ENCODE measurements around the gene SCAMP1. TPM values are rescaled to one million over a fixed set of nuclear protein-coding genes. Genes with fewer than 3 reads are reported as not detected.

SCAMP1 gene
- total and polyA plus RNA-seq, 2 of the 13 experiments (the other 11 are each of a cell fraction or from before 2014, with no cell fraction given), result 18.2 to 33.7 TPM

DNA sequence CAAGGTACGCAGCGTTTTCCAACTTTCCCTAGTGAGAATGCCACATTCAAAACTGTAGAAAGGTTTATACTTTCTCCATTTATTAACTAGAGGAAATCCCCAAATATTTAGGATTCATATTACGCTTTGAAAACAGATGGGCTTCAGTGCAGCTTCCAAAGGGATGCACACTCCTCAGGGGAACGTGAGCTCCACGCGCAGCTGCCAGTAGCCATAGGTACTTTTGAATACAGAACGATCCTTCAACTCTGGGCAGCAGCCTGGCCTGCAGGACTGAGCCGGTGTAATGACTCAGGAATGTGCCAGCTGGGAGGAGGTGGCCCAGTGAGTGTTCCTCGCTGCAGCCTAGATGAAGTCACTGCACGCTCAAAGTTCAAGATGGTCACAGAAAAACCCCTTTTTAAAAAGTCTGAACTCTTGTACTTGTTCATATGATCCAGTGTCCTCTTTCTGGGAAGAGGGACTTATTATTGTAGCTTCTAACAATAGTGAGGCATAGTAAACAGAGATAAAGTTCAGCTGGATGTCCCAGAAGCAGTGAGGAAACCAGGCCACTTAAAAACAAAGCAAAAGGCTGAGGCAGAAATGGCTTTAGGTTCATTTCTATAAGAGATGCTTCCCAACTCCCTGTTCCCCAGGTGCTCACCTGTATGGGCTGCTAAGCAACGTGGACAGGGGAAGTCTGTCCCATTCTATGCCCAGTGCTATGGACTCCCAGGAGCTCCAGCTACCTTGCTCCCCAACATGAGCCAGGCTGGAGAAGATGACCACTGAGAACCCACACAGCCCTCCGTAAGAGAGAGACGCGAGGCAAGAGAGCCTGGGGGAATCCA, 158.2 kb downstream of the SCAMP1 start (continued):
- TF ChIP-seq, protein P1, sequence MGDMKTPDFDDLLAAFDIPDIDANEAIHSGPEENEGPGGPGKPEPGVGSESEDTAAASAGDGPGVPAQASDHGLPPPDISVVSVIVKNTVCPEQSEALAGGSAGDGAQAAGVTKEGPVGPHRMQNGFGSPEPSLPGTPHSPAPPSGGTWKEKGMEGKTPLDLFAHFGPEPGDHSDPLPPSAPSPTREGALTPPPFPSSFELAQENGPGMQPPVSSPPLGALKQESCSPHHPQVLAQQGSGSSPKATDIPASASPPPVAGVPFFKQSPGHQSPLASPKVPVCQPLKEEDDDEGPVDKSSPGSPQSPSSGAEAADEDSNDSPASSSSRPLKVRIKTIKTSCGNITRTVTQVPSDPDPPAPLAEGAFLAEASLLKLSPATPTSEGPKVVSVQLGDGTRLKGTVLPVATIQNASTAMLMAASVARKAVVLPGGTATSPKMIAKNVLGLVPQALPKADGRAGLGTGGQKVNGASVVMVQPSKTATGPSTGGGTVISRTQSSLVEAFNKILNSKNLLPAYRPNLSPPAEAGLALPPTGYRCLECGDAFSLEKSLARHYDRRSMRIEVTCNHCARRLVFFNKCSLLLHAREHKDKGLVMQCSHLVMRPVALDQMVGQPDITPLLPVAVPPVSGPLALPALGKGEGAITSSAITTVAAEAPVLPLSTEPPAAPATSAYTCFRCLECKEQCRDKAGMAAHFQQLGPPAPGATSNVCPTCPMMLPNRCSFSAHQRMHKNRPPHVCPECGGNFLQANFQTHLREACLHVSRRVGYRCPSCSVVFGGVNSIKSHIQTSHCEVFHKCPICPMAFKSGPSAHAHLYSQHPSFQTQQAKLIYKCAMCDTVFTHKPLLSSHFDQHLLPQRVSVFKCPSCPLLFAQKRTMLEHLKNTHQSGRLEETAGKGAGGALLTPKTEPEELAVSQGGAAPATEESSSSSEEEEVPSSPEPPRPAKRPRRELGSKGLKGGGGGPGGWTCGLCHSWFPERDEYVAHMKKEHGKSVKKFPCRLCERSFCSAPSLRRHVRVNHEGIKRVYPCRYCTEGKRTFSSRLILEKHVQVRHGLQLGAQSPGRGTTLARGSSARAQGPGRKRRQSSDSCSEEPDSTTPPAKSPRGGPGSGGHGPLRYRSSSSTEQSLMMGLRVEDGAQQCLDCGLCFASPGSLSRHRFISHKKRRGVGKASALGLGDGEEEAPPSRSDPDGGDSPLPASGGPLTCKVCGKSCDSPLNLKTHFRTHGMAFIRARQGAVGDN (CRISPR knock-in tag; IDR thresholded peaks at IDR 0.05), result peak; percentile 82
- no peak for TF ChIP-seq MATR3 (CRISPR knock-in tag; IDR thresholded peaks at IDR 0.05)
- TF ChIP-seq DPF2 (CRISPR knock-in tag; IDR thresholded peaks at IDR 0.05; ENCODE audit: borderline replicate concordance, low read depth), result peak; percentile 85
- TF ChIP-seq MAF1 (CRISPR knock-in tag; IDR thresholded peaks at IDR 0.05; ENCODE audit: borderline replicate concordance), result no peak
- peak; percentile 25; the same call in 1 of the 2 replicates for TF ChIP-seq ZNF605 (CRISPR knock-in tag; IDR thresholded peaks at IDR 0.05)
- no peak for TF ChIP-seq ZNF567 (CRISPR knock-in tag; IDR thresholded peaks at IDR 0.05; ENCODE audit: borderline replicate concordance)
- no peak for TF ChIP-seq ZNF33A (CRISPR knock-in tag; IDR thresholded peaks at IDR 0.05; ENCODE audit: borderline replicate concordance)
- TF ChIP-seq, protein P2, sequence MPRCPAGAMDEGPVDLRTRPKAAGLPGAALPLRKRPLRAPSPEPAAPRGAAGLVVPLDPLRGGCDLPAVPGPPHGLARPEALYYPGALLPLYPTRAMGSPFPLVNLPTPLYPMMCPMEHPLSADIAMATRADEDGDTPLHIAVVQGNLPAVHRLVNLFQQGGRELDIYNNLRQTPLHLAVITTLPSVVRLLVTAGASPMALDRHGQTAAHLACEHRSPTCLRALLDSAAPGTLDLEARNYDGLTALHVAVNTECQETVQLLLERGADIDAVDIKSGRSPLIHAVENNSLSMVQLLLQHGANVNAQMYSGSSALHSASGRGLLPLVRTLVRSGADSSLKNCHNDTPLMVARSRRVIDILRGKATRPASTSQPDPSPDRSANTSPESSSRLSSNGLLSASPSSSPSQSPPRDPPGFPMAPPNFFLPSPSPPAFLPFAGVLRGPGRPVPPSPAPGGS (CRISPR knock-in tag; IDR thresholded peaks at IDR 0.05), result no peak
- 0 out of 2 replicates have a peak, but pooled peaks have one; percentile 20 for TF ChIP-seq WIZ (CRISPR knock-in tag; IDR thresholded peaks at IDR 0.05)
- TF ChIP-seq NR2F6 (IDR thresholded peaks at IDR 0.05), result peak; percentile 44
- TF ChIP-seq NR2F6 (CRISPR knock-in tag; IDR thresholded peaks at IDR 0.05), result peak; percentile 40
- TF ChIP-seq, protein P3, sequence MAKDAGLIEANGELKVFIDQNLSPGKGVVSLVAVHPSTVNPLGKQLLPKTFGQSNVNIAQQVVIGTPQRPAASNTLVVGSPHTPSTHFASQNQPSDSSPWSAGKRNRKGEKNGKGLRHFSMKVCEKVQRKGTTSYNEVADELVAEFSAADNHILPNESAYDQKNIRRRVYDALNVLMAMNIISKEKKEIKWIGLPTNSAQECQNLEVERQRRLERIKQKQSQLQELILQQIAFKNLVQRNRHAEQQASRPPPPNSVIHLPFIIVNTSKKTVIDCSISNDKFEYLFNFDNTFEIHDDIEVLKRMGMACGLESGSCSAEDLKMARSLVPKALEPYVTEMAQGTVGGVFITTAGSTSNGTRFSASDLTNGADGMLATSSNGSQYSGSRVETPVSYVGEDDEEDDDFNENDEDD (CRISPR knock-in tag; IDR thresholded peaks at IDR 0.05; ENCODE audit: borderline replicate concordance), result peak; percentile 58; the same call in 1 of the 2 replicates
- no peak for TF ChIP-seq NR2F2 (IDR thresholded peaks at IDR 0.05; ENCODE audit: borderline replicate concordance, low read depth)
- TF ChIP-seq SSRP1 (CRISPR knock-in tag; IDR thresholded peaks at IDR 0.05), result no peak
- peak; percentile 42; the same call in 1 of the 2 replicates for TF ChIP-seq ZNF383 (CRISPR knock-in tag; IDR thresholded peaks at IDR 0.05; ENCODE audit: borderline replicate concordance)
- TF ChIP-seq ZNF543 (CRISPR knock-in tag; IDR thresholded peaks at IDR 0.05), result peak; percentile 87
- TF ChIP-seq, protein P4, sequence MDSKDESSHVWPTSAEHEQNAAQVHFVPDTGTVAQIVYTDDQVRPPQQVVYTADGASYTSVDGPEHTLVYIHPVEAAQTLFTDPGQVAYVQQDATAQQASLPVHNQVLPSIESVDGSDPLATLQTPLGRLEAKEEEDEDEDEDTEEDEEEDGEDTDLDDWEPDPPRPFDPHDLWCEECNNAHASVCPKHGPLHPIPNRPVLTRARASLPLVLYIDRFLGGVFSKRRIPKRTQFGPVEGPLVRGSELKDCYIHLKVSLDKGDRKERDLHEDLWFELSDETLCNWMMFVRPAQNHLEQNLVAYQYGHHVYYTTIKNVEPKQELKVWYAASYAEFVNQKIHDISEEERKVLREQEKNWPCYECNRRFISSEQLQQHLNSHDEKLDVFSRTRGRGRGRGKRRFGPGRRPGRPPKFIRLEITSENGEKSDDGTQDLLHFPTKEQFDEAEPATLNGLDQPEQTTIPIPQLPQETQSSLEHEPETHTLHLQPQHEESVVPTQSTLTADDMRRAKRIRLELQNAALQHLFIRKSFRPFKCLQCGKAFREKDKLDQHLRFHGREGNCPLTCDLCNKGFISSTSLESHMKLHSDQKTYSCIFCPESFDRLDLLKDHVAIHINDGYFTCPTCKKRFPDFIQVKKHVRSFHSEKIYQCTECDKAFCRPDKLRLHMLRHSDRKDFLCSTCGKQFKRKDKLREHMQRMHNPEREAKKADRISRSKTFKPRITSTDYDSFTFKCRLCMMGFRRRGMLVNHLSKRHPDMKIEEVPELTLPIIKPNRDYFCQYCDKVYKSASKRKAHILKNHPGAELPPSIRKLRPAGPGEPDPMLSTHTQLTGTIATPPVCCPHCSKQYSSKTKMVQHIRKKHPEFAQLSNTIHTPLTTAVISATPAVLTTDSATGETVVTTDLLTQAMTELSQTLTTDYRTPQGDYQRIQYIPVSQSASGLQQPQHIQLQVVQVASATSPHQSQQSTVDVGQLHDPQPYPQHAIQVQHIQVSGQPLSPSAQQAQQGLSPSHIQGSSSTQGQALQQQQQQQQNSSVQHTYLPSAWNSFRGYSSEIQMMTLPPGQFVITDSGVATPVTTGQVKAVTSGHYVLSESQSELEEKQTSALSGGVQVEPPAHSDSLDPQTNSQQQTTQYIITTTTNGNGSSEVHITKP (CRISPR knock-in tag; IDR thresholded peaks at IDR 0.05; ENCODE audit: low read depth), result peak; percentile 64; the same call in 1 of the 2 replicates
- peak; percentile 96 for TF ChIP-seq ZNF614 (CRISPR knock-in tag; IDR thresholded peaks at IDR 0.05; ENCODE audit: borderline replicate concordance)
- peak; percentile 88 for TF ChIP-seq SAP130 (CRISPR knock-in tag; IDR thresholded peaks at IDR 0.05; ENCODE audit: low read depth)
- TF ChIP-seq ZKSCAN1 (IDR thresholded peaks at IDR 0.05; ENCODE audit: low read length), result no peak

All from HepG2 (cell line).